Liver (tissue), 9 donors: ENCODE measurements around the gene MRS2. TPM values are rescaled to one million over a fixed set of nuclear protein-coding genes. Genes with fewer than 3 reads are reported as not detected.

Experiments used
- DNase-seq: peaks from one replicate; pipeline ENCODE4 v3.0.0-alpha.2; 2017; ENCODE audit warnings: low spot score
- H3K27ac ChIP-seq, 2 donors: one replicate each; pipeline ENCODE4 v1.7.0; 2013; ENCODE audit warnings: inconsistent platforms in 2 of 2, low read length in 2 of 2, control low read depth in 1 of 2, low read depth in 1 of 2, mild to moderate bottlenecking in 1 of 2
- H3K27me3 ChIP-seq, 4 donors: one replicate each; pipeline versions ENCODE4 v1.6.1 to v1.7.0; 2013; ENCODE audit warnings: low read length in 3 of 4, inconsistent platforms in 1 of 4, mild to moderate bottlenecking in 1 of 4, moderate library complexity in 1 of 4; ENCODE audit not compliant: control insufficient read depth in 4 of 4, insufficient read depth in 4 of 4
- H3K36me3 ChIP-seq, 4 donors: one replicate each; pipeline versions ENCODE4 v1.6.1 to v1.7.0; 2013; ENCODE audit warnings: low read length in 3 of 4, mild to moderate bottlenecking in 3 of 4, low read depth in 1 of 4, moderate library complexity in 1 of 4; ENCODE audit not compliant: control insufficient read depth in 4 of 4, insufficient read depth in 3 of 4
- H3K4me1 ChIP-seq, 4 donors: one replicate each; pipeline versions ENCODE4 v1.6.1 to v1.7.0; 2013; ENCODE audit warnings: low read length in 3 of 4, mild to moderate bottlenecking in 3 of 4, moderate library complexity in 1 of 4; ENCODE audit not compliant: control insufficient read depth in 4 of 4, insufficient read depth in 4 of 4
- H3K4me3 ChIP-seq, 3 donors: one replicate each; pipeline versions ENCODE4 v1.6.1 to v1.7.0; 2013; ENCODE audit warnings: low read length in 3 of 3, control low read depth in 1 of 3, low read depth in 1 of 3, mild to moderate bottlenecking in 1 of 3
- H3K9ac ChIP-seq, 2 donors: one replicate each; pipeline ENCODE4 v1.7.0; 2013; ENCODE audit warnings: low read length in 2 of 2, mild to moderate bottlenecking in 2 of 2, moderate library complexity in 2 of 2, control low read depth in 1 of 2, low read depth in 1 of 2
- H3K9me3 ChIP-seq, 4 donors: one replicate each; pipeline versions ENCODE4 v1.6.1 to v1.7.0; 2013; ENCODE audit warnings: low read length in 3 of 4; ENCODE audit not compliant: control insufficient read depth in 4 of 4
- EGR1 ChIP-seq, 2 donors: IDR thresholded peaks; 2 replicates each; pipeline ENCODE4 v1.6.1; 2016 to 2018; ENCODE audit warnings: antibody characterized with exemption in 2 of 2, low read depth in 2 of 2
- FOXA2 ChIP-seq: IDR thresholded peaks from 2 replicates; pipeline ENCODE4 v1.6.1; 2016; ENCODE audit warnings: antibody characterized with exemption
- GABPA ChIP-seq, 2 donors: IDR thresholded peaks in 1 of 2; conservative IDR thresholded peaks in 1 of 2; 2 replicates each; pipeline ENCODE4 v1.6.1; 2016; ENCODE audit warnings: antibody characterized with exemption in 2 of 2, mild to moderate bottlenecking in 1 of 2, moderate library complexity in 1 of 2
- HNF4A ChIP-seq, 2 donors: conservative IDR thresholded peaks; 2 replicates each; pipeline ENCODE4 v1.6.1; 2016; ENCODE audit warnings: antibody characterized with exemption in 2 of 2, mild to moderate bottlenecking in 2 of 2
- HNF4G ChIP-seq: IDR thresholded peaks from 2 replicates; pipeline ENCODE4 v1.6.1; 2016; ENCODE audit warnings: antibody characterized with exemption
- JUND ChIP-seq, 2 donors: IDR thresholded peaks; 2 replicates each; pipeline ENCODE4 v1.6.1; 2016; ENCODE audit warnings: antibody characterized with exemption in 2 of 2
- RAD21 ChIP-seq, 2 donors: IDR thresholded peaks; 2 replicates each; pipeline ENCODE4 v1.6.1; 2016; ENCODE audit warnings: antibody characterized with exemption in 2 of 2, mild to moderate bottlenecking in 2 of 2
- RXRA ChIP-seq, 2 donors: IDR thresholded peaks; 2 replicates each; pipeline ENCODE4 v1.6.1; 2017 to 2018; ENCODE audit warnings: antibody characterized with exemption in 2 of 2, mild to moderate bottlenecking in 1 of 2
- SP1 ChIP-seq: IDR thresholded peaks from 2 replicates; pipeline ENCODE4 v1.6.1; 2018; ENCODE audit warnings: antibody characterized with exemption, mild to moderate bottlenecking
- TAF1 ChIP-seq: conservative IDR thresholded peaks from 2 replicates; pipeline ENCODE4 v1.6.1; 2016; ENCODE audit warnings: antibody characterized with exemption, mild to moderate bottlenecking
- WGBS: extraction: QIAGEN DNeasy Blood & Tissue Kit; methylation state at CpG from one replicate; pipeline ENCODE4 v1.1.7; 2013; 5-methylcytosine and 5-hydroxymethylcytosine counted together
- polyA plus RNA-seq, 2 donors: library from polyadenylated mRNA; stranded (reverse) in 1 of 2; unstranded in 1 of 2; fragments of 200-250 nt in 1 of 2; fragments of >200 nt in 1 of 2; fragmentation: Nextera tagmentation in 1 of 2; extraction: Ambion mirVana in 1 of 2; gene quantifications; one replicate each; pipeline versions ENCODE4 v1.2.1 to v1.2.3, GENCODE V29; 2013 to 2015
- total RNA-seq, 2 donors: library from RNA; depleted of rRNA; stranded (reverse); fragments of >200 nt; gene quantifications; one replicate each; pipeline ENCODE4 v1.2.3, GENCODE V29; 2014
- TF ChIP-seq, protein P1 (sequence below): IDR thresholded peaks from 2 replicates; pipeline ENCODE4 v1.6.1; 2016; ENCODE audit warnings: antibody characterized with exemption
- TF ChIP-seq, protein P2 (sequence below): IDR thresholded peaks from 2 replicates; pipeline ENCODE4 v1.6.1; 2016; ENCODE audit warnings: antibody characterized with exemption
- TF ChIP-seq, protein P3 (sequence below): IDR thresholded peaks from 2 replicates; pipeline ENCODE4 v1.6.1; 2016; ENCODE audit warnings: antibody characterized with exemption, mild to moderate bottlenecking
- TF ChIP-seq, protein P4 (sequence below): IDR thresholded peaks from 2 replicates; pipeline ENCODE4 v1.6.1; 2016; ENCODE audit warnings: antibody characterized with exemption
- TF ChIP-seq, protein P5 (sequence below): fragments of 150-350 bp; IDR thresholded peaks from 2 replicates; pipeline ENCODE4 v1.5.1; 2017; ENCODE audit warnings: improper control_type of control experiment, low read depth, low read length; ENCODE audit not compliant: missing input control
- donor health status: healthy.
- donor health status: healthy.
- donor health status: healthy.
- donor health status: healthy.
- donor health status: healthy.

The MRS2 gene
- total and polyA plus RNA-seq, 4 donors = 10.1 to 20.1 (median 13.9) TPM

DNA sequence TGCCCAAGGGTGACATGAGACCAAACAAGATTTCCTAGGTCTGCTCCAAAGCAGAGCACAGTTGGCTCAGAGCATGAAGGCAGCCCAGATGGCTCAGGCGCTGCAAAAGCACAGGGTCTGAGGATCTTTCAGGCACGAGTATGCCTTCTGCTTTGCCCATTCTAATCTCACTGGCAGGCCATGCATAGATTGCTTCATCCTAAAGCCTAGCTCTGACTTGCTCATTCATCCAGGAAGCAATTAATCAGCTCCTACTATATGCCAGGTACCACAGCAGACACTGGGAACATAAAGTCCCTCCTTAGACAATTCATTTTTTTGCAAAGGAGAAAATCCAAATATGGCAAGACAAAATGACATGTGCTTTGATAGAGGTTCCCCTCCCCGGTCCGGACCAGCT is 55.4 kb downstream of the MRS2 start:
- Histone ChIP-seq H3K9ac (no peak overlapping the region), H3K27me3 (no peaks in the 10 kb centered on the region), H3K36me3 (peaks cover 7 to 32% (median 30%) of the 10 kb centered on the region in 4 donors), H3K9me3 (no peaks in the 10 kb centered on the region), H3K4me3 (no peak overlapping the region), H3K27ac (no peak overlapping the region), H3K4me1 (no peaks in the 10 kb centered on the region)
- 56% methylated on average over 4 of the region's 4 CpGs for WGBS
- no peak for DNase-seq
- TF ChIP-seq SP1 (no peak), RAD21 (IDR thresholded peaks at IDR 0.05) (no peak), JUND (IDR thresholded peaks at IDR 0.05) (no peak), HNF4G (no peak), TAF1 (no peak)
- TF ChIP-seq, protein P1, sequence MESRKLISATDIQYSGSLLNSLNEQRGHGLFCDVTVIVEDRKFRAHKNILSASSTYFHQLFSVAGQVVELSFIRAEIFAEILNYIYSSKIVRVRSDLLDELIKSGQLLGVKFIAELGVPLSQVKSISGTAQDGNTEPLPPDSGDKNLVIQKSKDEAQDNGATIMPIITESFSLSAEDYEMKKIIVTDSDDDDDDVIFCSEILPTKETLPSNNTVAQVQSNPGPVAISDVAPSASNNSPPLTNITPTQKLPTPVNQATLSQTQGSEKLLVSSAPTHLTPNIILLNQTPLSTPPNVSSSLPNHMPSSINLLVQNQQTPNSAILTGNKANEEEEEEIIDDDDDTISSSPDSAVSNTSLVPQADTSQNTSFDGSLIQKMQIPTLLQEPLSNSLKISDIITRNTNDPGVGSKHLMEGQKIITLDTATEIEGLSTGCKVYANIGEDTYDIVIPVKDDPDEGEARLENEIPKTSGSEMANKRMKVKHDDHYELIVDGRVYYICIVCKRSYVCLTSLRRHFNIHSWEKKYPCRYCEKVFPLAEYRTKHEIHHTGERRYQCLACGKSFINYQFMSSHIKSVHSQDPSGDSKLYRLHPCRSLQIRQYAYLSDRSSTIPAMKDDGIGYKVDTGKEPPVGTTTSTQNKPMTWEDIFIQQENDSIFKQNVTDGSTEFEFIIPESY = no peak
- TF ChIP-seq, protein P2, sequence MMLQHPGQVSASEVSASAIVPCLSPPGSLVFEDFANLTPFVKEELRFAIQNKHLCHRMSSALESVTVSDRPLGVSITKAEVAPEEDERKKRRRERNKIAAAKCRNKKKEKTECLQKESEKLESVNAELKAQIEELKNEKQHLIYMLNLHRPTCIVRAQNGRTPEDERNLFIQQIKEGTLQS = no peak
- TF ChIP-seq, protein P3, sequence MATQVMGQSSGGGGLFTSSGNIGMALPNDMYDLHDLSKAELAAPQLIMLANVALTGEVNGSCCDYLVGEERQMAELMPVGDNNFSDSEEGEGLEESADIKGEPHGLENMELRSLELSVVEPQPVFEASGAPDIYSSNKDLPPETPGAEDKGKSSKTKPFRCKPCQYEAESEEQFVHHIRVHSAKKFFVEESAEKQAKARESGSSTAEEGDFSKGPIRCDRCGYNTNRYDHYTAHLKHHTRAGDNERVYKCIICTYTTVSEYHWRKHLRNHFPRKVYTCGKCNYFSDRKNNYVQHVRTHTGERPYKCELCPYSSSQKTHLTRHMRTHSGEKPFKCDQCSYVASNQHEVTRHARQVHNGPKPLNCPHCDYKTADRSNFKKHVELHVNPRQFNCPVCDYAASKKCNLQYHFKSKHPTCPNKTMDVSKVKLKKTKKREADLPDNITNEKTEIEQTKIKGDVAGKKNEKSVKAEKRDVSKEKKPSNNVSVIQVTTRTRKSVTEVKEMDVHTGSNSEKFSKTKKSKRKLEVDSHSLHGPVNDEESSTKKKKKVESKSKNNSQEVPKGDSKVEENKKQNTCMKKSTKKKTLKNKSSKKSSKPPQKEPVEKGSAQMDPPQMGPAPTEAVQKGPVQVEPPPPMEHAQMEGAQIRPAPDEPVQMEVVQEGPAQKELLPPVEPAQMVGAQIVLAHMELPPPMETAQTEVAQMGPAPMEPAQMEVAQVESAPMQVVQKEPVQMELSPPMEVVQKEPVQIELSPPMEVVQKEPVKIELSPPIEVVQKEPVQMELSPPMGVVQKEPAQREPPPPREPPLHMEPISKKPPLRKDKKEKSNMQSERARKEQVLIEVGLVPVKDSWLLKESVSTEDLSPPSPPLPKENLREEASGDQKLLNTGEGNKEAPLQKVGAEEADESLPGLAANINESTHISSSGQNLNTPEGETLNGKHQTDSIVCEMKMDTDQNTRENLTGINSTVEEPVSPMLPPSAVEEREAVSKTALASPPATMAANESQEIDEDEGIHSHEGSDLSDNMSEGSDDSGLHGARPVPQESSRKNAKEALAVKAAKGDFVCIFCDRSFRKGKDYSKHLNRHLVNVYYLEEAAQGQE = no peak

DNA sequence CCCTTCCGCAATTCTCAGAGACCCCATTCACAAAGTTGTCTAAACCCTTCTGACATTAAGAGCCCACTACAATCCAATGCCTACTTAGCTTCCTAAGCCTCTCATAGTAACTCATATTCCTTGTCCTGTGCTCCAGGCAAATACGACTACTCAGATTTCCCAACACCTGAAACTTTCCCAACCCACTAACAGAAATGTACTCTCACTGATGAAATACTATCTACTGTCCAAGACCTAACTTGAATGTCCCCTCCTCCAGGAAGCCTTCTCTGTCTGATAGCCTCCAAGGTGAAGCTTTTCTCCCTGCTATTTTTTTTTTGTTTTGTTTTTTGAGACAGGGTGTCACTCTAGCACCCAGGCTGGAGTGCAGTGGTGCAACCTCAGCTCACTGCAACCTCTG is 56.2 kb downstream of the MRS2 start:
- DNase-seq = no peak
- TF ChIP-seq, protein P4, sequence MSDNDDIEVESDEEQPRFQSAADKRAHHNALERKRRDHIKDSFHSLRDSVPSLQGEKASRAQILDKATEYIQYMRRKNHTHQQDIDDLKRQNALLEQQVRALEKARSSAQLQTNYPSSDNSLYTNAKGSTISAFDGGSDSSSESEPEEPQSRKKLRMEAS = no peak
- peak in 1 of 2 donors; percentile 12 for TF ChIP-seq RXRA (IDR thresholded peaks at IDR 0.05)
- TF ChIP-seq HNF4A (conservative IDR thresholded peaks at IDR 0.05) = peak in 1 of 2 donors; percentile 21
- TF ChIP-seq, protein P5, sequence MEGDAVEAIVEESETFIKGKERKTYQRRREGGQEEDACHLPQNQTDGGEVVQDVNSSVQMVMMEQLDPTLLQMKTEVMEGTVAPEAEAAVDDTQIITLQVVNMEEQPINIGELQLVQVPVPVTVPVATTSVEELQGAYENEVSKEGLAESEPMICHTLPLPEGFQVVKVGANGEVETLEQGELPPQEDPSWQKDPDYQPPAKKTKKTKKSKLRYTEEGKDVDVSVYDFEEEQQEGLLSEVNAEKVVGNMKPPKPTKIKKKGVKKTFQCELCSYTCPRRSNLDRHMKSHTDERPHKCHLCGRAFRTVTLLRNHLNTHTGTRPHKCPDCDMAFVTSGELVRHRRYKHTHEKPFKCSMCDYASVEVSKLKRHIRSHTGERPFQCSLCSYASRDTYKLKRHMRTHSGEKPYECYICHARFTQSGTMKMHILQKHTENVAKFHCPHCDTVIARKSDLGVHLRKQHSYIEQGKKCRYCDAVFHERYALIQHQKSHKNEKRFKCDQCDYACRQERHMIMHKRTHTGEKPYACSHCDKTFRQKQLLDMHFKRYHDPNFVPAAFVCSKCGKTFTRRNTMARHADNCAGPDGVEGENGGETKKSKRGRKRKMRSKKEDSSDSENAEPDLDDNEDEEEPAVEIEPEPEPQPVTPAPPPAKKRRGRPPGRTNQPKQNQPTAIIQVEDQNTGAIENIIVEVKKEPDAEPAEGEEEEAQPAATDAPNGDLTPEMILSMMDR = no peak
- peak in 1 of 2 donors; percentile 26 for TF ChIP-seq RAD21 (IDR thresholded peaks at IDR 0.05)
- no peak for TF ChIP-seq JUND (IDR thresholded peaks at IDR 0.05)
- no peak for TF ChIP-seq EGR1 (IDR thresholded peaks at IDR 0.05; ENCODE audit: low read depth in 2 of 2)
- TF ChIP-seq FOXA2 = no peak
- TF ChIP-seq GABPA (IDR thresholded peaks at IDR 0.05 in 1 of 2, conservative IDR thresholded peaks at IDR 0.05 in 1 of 2) = no peak
- Histone ChIP-seq H3K27me3 (no peaks in the 10 kb centered on the region), H3K9me3 (no peaks in the 10 kb centered on the region), H3K27ac (no peak overlapping the region), H3K9ac (no peak overlapping the region), H3K4me3 (no peak overlapping the region), H3K4me1 (no peaks in the 10 kb centered on the region), H3K36me3 (peaks cover 7 to 37% (median 28%) of the 10 kb centered on the region in 4 donors)
- 65% methylated on average over 2 of the region's 2 CpGs for WGBS
